HG02798 (cell line): ENCODE data around the gene ZFHX2.

Source experiments
- ATAC-seq: cut with Tn5 transposase; IDR thresholded peaks from one replicate; pipeline ENCODE4 v1.9.1; 2021; ENCODE audit warnings: mild to moderate bottlenecking; ENCODE audit not compliant: unreplicated experiment, poor library complexity

ZFHX2 gene

DNA sequence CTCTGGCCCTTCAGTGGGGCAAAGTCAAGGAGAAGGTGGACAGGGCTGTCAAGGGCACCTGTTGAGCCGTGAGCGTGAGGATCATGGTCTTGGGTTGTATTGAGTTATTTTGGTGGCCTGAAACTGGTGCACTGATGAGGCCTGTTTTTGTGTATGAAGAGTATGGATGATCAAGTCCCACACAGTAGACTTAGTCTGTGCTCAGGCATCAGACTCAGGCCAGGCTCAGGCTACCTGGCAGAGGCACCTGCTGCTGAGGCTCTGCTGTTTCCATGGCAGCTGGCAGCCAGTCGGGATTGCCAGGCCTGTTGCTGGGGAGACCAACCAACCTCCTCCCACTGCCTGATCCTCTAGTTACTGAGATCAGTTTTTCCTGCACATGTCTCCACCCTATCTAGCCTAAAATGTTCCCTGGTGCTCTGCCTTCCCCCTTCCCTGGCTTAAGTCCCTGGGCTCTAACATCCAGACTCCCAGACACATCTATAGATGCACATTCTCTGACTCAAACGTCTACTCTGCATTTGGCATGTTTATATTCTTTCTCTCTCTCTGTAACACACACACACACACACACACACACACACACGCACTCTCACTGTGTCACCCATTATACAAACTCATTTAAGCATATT, 21.9 kb upstream of the ZFHX2 start:
- ATAC-seq, result no peak

DNA sequence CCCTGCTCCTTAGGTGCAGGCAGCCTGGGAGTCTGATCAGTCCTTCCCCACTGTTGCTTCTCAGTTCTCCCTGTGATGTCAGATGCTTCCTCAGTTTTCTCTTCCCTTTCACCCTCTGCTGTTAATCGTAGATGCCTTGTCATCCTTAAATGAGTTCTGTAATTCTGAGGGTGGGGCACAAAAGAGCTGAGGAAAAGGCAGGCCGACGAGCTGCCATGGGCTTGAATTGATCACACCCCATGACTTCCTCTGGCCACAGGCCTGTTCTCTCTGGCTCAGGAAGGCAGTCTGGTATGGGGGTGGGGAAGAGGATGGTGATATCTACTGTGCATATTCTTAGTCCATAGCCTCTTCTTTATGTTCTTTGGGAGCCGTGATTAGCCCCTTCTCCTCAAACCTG, 21.3 kb upstream of the ZFHX2 start:
- no peak for ATAC-seq

DNA sequence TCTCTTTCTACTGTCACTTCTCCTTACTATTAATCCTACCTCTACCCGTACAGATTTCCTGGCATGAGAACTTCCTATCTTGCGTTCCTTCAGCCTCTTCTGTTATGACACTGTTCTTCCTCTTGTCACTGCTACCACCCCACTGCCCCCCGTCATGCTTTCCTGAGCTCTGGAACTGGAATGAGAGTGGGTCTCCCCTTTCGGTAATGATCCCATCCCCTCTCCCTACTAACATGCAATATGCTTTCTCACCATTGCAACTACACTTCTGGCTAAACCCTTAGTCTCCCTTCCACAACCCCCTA, 20.9 kb upstream of the ZFHX2 start:
- ATAC-seq, result no peak

DNA sequence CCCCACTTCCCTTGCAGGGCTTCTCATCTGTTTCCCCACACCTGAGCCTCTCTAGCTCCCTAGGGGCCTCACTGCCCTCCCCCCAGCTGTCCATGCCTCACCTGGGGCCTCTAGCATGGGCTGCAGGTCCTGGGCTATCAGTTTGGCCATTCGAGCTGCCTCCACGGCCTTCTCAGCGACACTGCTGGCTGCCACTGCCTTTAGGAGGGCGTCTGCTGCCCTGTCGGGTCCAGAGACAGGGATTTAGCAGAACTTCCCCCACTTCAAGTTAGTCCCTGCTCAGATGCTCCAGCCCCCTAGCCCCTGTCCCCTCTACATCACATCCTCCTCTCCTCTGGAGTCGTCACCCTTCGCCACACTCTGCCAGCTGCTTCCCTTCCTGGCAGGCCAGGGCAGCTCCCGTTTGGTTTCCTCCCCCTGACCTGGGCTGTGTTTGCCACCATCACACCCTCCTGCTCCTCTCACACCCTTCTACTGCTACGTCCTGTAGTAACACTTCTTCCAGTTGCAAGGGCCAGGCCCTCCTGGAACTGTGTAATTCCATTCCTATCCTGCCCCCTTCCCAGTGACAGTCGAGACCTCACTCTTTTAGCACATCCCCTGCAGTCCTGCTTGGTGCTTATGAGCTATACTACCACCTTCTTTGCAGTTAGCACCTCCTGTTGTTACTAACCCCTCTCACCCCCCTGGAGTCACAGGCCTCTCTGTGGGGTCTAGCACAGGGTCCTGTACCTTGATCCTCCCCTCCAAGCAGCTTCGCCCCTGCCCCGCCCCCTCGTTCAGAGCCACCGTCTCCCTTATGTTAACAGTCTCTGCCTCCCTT, 20.3 kb upstream of the ZFHX2 start:
- ATAC-seq, result no peak

DNA sequence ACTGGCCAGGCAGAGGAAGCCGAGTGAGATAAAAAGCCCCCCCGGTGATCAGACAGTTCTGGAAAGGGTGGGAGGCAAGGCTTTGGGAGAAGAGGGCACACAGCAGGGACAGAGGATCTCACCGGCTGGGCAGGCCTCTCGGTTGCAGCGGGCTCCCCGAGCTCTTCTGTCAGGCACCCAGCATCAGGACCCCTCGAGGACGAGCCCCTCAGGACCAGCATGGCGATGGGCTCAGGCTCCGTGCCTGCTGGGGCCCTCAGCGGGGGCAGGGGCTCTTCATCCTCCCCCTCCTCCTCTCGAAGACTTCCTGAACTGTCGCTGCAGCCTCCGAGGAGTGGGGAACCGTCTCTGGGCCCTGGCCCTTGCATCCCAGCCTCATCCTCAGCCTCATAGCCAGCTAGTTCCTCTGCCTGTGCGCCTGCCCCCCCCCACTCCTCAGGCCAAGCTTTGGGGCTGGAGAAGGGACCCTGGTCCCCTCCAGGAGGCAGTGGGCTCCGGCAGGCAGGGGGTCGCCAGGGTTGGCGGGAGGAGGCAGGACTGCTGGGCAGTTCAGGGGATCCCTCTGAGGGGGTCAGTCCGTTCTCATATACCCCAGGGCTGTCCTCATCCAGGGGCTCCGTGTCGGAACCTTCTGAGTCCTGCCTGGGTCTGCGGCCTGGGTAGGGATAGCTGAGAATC, 19.4 kb upstream of the ZFHX2 start:
- no peak for ATAC-seq

DNA sequence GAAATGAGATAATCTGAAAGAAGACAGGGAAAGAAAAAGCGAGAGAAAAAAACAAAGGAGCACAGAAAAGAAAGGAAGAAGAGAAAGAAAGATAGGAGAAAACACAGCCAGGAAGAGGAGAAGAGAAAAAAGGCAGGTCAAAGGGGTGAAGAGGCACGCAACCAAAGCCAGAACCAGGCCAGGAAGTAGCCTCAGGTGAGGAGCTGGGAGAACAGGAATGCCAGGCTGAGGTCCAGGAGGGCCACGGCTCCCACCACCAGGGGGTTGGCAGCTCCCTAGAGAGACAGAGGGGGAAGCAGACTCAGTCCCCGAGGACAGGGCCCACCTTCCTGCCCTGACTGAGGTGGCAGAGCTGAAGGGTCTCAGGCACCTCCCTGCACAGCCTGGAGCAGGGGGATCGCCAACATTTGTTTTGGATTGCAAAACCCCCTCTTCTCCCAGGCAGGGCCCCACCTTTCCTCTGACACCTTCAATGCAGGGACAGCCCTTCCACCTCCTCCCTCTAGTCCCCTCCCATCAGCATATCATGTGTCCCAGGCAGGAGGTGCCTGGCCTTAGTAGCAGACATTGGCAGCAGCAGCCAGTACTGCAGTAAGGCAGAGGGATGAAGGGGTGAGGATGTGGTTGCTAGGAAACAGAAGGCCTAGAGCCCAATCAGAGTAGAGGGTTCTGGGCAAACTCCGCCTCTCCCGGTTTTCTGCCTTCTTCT, 18.0 kb upstream of the ZFHX2 start:
- no peak for ATAC-seq

DNA sequence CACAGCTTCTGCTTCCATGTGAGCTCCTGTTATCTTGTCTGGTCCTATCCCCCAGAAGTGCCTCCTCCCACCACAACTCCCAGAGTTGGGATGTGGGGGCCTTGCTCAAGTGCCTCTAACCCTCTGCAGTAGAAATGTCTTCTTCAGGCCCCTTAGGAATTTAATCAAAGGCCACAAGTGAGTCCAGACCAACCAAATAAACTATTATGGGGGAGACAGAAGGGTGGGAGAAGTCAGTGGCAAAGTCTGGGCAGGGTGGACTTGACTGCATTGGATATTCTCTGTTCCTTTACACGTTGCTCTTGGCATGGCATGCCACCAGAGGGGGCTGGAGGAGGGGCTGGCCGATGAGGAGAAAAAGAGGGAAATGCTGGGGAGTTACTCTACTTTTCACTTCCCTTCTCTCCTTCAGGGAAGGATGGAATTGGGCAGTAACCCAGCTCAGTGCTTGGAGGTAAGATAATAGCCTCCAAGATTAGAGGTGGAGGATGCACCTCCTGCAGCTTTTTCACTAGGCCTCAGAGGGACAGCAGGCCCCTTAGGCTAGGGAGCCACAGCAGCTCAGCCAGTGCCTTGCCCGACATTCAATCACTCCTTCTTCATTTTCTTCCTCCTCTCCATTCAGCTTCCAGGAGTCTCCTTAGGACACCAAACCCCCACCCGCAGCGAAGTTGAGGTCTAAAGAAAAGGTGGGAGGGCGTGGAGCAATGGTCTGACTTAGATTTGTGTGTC, 17.2 kb upstream of the ZFHX2 start:
- ATAC-seq, result no peak

DNA sequence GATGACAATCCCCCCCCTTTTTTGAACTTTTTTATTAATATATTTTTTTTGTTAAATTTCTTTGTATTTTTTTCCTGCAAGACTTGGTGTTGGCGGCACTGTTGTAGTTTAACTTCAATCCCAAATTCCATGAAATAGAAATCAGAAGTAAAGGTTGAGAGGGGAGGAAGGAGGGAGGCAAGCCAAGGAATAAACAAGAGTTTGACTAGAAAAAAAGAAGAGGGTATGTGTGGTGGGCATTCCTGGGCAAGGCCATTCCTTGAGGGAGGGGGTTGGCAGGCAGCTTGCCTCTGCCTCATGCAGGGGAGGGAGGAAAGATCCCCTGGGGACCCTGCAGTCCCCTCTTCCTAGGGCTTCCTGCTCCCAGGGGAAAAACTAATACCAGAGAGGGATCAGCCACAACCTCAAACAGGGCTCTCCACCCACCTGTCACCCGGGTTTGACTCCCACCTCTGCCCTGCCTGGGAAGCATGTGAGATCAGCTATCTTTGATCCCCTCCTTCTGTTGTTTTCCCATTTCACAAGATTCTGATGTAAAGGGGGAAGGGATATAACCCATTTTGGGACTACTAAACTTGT, 16.5 kb upstream of the ZFHX2 start:
- ATAC-seq, result no peak

DNA sequence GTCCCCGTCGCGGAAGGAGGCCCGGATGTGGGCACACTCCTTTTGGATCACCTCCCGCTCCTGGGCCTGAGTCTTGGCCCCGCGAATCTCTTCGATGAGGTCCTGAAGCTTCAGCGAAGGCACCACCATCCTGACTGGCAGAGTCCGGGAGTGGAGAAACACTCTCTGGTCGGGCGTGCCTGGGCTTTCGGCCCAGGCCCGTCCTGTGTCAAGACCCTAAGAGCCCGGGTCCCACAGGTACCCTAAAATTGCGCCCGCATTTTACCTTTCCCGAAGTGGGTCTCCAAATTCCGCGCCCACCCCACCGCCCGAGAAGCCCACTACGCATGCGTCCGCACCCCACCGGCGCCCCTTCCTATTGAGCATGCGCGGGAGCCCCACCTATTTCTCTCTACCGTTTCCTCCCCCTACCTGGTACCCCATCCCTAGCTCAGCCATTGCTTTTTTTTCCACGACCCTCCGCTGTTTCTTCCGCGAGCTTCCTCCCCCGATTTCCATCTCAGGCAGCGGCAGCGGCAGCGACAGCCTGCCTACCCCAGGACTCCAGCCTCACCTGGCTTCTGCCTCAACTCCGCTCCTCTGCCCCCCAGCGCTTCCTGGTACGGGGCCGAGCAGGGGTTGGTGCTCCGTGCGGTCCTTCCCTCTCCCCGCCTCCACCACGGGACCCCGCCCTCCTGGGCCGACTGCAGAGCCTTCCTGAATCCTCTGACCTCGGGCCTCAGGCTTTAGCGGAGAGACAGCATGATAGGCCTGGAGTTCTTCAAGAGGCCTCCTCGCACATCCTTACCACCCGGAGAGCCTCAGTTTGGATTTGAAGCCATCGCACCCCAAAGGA, 15.8 kb upstream of the ZFHX2 start, which contains the start of gene AP1G2:
Gene AP1G2 (minus strand): TSS at position 606 of the 835 bp plus-strand sequence. CDS start 477 bp downstream, at position 129.
- peak; percentile 93 for ATAC-seq

DNA sequence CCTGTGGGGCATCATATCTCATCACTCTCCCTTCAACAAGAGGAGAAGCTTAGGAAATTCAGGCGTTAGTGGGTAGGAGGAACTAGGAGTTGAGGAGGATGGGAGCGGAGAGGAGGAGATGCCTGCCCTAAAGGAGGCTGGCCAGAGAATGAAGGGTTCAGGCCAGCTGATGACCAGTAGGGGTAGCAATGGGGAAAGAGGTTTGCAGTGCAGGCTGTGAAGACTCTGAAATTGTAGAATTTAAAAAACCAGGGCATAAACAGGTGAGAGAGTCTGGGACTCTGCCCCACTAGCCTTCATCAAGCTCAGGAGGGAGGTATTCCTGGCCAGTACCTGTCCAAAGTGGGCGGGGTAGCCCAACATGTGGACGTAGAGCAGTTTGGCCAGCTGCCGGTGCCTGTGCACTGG, 15.2 kb upstream of the ZFHX2 start:
- peak; percentile 7 for ATAC-seq

DNA sequence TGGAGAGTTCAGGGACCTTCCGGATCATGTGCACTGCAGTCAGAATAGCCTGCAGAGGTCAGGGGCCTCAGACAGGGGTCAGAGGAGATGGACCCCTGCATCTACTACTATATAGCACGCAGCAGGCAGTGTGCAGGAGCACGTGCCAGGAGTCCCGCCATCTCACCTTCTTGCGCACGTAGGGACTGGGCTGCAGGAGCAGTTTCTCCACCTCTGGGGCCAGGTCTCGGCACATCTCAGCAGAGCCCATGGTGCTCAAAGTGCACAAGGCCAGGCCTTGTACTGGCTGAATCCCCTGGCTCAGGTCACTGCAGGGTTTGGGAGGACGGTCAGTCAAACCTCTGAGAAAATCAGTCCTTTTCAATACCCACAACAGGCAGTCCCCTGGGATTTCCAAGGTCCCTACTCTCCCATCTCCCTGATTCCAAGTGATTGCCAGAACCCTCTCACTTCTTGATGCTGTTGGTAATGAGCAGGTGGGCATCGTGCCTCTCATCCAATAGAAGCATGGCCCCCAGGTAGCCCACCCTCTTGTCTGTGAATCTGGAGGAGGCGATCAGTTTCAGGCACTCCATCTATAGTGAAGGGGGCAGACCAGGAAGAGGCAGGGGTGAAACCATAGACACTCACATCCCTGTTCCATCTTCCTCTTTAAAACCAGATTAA, 14.7 kb upstream of the ZFHX2 start:
- no peak for ATAC-seq

DNA sequence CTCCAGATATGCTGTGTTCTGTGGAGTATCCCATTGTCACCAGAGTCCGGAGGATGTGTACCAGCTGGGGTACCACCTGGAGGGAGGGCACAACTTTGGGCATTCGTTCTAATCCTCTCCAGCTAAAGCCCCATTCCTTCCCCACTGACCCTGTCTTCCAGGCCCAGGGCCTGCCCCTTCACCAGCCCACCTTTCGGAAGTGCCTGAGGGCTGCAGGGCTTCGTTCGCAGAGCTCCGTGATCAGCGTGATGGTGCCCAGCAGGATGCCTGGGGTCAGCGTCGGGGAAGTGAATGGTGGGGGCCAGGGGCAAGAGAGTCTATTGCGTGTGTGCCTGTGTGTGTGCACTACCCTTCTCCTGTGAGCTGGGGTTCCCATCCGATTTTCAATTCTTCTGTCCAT, 14.1 kb upstream of the ZFHX2 start:
- ATAC-seq, result no peak

DNA sequence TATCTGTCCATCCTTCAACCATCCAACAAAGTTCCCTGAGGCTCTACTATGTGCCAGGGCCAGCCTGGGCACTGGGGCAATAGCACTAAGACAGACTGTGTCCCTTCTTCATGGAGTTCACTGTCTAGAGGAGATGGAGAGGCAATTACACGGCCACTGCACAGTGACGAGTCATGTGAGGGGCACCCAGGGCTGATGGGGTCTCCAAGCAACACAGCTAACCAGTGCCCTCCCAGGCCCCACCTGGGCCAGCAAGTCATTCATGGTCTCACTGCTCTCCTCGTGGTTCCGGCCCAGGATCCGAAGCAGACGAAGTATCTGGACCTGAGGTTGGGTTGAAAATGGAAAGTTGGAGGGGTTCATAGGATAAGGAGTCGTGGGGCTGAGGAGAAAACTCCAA, 13.3 kb upstream of the ZFHX2 start:
- ATAC-seq, result no peak

DNA sequence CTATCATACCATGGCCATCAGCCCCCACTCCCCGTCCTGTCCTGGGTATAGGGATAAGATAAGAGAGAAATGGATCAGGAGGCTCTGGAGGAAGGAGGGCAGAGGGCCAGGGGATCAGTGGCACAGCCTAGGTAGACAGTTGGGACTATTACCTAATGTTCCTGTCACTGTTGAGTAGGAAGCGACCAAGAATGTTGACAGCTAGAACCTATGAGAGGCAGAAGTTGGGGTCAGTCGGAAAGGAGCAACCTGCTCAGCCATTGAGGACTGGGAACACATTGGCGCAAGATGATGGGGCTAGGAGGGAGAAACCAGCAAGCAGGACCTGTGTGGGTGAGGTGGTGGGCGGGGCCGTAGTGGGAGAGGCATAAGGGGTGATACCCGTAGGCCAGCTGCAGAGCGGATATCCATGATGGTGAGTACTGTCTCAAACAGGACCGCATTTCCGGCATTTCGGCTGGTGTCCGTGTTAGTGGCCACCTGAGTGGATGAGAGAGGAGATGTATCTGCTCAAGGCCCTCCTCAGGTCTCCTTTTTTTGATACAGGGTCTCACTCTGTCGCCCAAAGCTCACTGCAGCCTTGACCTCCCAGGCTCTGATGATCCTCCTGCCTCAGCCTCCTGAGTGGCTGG, 12.7 kb upstream of the ZFHX2 start:
- no peak for ATAC-seq

DNA sequence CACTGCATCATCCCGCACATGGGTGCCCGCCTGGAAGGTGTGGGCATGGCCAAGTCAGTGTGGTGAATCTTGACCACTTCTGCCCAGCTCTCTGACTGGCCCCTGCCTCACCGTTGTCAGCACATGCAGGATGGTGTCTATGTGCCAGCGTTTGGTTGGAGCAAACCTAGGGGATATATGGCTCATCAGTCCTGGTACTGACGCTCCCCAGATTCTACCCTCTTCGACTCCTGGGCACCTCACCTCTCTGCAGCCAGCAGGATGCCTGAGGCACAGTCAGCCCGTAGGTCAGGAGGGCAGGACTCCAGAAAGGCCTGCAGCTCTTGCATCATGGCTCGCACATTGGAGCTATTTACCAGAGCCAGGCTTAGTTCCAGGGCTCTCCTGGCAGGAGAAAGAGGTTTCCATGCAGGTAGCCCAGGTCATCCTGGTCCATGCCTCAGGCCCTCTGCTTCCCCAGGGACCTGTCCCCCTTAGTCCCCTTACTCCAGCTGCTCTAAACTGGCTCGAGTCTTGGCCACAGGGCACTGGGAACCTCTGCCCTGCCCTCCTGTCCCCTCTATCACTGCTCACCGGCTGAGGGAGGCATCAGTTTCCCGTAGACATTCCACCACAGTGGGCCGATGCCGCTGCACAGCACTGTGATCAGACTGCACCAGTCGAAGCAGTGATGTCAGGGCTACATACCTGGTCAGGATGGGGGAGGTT, 12.1 kb upstream of the ZFHX2 start:
- no peak for ATAC-seq

DNA sequence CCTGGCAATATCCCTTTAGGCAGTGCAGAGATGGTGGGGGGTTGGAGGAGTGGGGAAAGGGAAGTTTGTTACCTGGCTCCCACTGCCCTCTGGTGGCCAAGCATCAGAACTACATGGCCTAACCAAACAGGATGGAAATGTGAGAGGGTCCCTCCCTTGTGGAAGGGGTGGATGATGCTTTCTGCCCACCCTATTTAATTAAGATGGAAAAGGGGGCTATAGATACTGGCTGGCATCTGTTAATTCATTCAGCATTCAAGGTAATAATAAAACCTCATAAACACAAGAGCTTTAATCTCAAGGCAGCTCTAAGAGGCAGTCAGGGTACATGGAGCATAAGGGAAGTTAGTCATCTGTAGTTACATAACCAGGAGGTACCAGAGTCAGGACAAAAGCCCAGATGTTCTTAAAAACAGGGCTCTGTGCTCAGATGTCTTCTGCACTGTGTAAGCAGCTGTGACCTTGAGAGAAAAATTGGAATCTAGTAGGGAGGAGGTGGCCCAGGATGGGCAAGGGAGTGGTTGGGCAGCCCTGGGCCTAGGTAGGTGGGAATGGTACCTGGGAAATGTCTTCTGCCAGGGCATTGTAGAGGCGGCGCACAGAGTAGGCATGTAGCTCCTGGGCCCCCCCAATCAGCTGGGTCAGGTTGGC, 11.4 kb upstream of the ZFHX2 start:
- ATAC-seq, result no peak
